Activated B cell treated with CpG ODN at 0.5 μM for 24 hours (primary cell): ENCODE data around the gene THSD4. TPM values are rescaled to one million over a fixed set of nuclear protein-coding genes. Genes with fewer than 3 reads are reported as not detected.

Source experiments
- ATAC-seq: fragments of 200-7000 bp; cut with Tn5 transposase; one replicate; pipeline ENCODE4 v1.10.0; 2021; ENCODE audit warnings: low read depth, mild to moderate bottlenecking, moderate library complexity
- CTCF ChIA-PET: fragments of 350-600 bp; sonication (Branson Sonifier 250); formaldehyde crosslinking; loops from one replicate; lab custom pipeline; 2021; ENCODE audit warnings: antibody characterized with exemption; lab: Charles Lee
- POLR2A ChIA-PET: fragments of 350-600 bp; sonication (Branson Sonifier 250); formaldehyde crosslinking; loops from one replicate; lab custom pipeline; 2021; ENCODE audit warnings: antibody characterized with exemption; lab: Charles Lee
- DNase-seq: peaks from one replicate; pipeline ENCODE4 v3.0.0; 2022
- H3K27ac Mint-ChIP-seq: one replicate; pipeline ENCODE4 v1.8.0; 2020; ENCODE audit warnings: mixed read lengths
- H3K27me3 Mint-ChIP-seq: one replicate; pipeline ENCODE4 v1.8.0; 2021; ENCODE audit warnings: mixed read lengths
- H3K36me3 Mint-ChIP-seq: one replicate; pipeline ENCODE4 v1.8.0; 2021; ENCODE audit warnings: low read depth, mixed read lengths
- H3K4me1 Mint-ChIP-seq: one replicate; pipeline ENCODE4 v1.8.0; 2021; ENCODE audit warnings: mixed read lengths
- H3K4me3 Mint-ChIP-seq: one replicate; pipeline ENCODE4 v1.8.0; 2020; ENCODE audit warnings: mild to moderate bottlenecking, mixed read lengths
- H3K9me3 Mint-ChIP-seq: one replicate; pipeline ENCODE4 v1.8.0; 2020; ENCODE audit warnings: mixed read lengths
- intact Hi-C: fragments of 100-400 bp; cut with micrococcal nuclease; formaldehyde crosslinking; loops from one replicate; pipeline ENCODE4 v1.15.1; 2024
- total RNA-seq: library from RNA; stranded (reverse); gene quantifications from 2 replicates; pipeline ENCODE4 v1.2.3, GENCODE V29; 2022
- TF ChIP-seq, protein P1 (sequence below): fragments of 200-600 bp; IDR thresholded peaks from one replicate; pipeline ENCODE4 v1.8.0; 2022; ENCODE audit warnings: antibody characterized with exemption, mild to moderate bottlenecking

Gene THSD4
- total RNA-seq, 1 donor from 2014 or later, result not detected

DNA sequence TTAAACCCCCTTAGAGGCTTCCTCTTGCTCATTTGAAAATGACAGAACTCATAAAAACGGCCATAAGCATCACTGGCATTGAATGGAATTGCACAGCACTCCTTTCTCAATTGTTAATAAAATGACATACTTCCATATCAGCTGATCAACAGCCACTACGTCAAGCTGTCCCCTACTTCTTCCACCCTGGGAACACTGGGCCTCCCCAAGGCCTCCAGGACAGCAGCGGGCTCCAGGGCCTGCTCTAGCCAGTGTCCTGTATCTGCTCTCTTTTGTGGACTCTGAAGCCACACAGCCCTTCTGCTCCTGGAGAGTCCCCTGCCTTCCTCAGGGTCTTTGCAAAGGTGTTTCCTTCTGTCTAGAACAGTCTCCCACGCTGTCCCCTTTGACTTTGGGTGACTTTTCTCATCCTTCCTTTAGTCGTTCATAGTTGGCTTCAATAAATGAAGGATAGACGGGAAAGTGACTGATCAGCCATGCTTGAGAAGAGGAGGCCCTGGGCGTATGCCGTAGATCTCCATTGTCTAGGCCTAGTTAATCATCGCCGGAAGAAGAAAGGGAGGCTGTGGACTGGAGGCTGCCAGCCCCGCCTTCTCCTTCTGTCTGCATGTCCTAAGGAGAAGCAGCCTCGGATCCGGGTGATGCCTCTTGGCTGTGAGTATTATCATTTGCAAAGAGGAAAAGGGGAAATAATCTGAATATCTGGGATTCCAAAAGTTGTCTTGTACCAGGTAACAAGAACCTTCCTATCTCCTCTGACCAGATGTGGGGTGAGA is 4.7 kb upstream of the THSD4 start:
- peaks cover 4% of the 10 kb centered on the region for H3K4me1 Mint-ChIP-seq
- intact Hi-C loops, result no loop called here
- H3K27me3 Mint-ChIP-seq, result peaks cover 17% of the 10 kb centered on the region
- no peak overlapping the region for H3K4me3 Mint-ChIP-seq
- DNase-seq, result no peak
- H3K27ac Mint-ChIP-seq, result no peak overlapping the region
- TF ChIP-seq, protein P1, sequence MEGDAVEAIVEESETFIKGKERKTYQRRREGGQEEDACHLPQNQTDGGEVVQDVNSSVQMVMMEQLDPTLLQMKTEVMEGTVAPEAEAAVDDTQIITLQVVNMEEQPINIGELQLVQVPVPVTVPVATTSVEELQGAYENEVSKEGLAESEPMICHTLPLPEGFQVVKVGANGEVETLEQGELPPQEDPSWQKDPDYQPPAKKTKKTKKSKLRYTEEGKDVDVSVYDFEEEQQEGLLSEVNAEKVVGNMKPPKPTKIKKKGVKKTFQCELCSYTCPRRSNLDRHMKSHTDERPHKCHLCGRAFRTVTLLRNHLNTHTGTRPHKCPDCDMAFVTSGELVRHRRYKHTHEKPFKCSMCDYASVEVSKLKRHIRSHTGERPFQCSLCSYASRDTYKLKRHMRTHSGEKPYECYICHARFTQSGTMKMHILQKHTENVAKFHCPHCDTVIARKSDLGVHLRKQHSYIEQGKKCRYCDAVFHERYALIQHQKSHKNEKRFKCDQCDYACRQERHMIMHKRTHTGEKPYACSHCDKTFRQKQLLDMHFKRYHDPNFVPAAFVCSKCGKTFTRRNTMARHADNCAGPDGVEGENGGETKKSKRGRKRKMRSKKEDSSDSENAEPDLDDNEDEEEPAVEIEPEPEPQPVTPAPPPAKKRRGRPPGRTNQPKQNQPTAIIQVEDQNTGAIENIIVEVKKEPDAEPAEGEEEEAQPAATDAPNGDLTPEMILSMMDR, result no peak
- ChIA-PET CTCF (no interaction called here), POLR2A (no interaction called here)
- no peak for ATAC-seq
- H3K9me3 Mint-ChIP-seq, result no peaks in the 10 kb centered on the region
- H3K36me3 Mint-ChIP-seq, result no peaks in the 10 kb centered on the region

DNA sequence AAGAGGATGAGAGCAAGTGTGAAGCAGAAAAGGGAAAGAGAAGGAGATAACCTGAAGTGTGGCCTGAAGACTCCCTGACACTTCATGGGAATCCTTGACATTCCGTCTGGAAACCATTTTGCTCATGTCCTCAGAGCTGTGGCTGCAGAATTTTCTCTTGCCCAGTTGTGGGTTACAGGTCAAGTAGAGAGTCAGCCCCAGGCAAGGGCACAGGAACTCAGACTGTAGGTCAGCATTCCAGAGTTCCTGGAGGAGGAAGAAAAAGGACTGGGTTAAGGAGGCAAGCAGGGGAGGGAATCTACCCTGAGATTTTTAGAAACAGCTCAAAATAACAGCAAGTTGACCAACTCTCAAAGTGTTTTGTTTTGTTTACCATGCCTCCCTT is 4.1 kb upstream of the THSD4 start:
- intact Hi-C loops, result no loop called here
- no peaks in the 10 kb centered on the region for H3K36me3 Mint-ChIP-seq
- H3K27me3 Mint-ChIP-seq, result peaks cover 19% of the 10 kb centered on the region
- CTCF ChIA-PET, result no interaction called here
- peaks cover 6% of the 10 kb centered on the region for H3K4me1 Mint-ChIP-seq
- no peak overlapping the region for H3K4me3 Mint-ChIP-seq
- ATAC-seq (no peak), DNase-seq (no peak)
- TF ChIP-seq, protein P1, result no peak
- H3K9me3 Mint-ChIP-seq, result no peaks in the 10 kb centered on the region
- POLR2A ChIA-PET, result no interaction called here
- H3K27ac Mint-ChIP-seq, result no peak overlapping the region

DNA sequence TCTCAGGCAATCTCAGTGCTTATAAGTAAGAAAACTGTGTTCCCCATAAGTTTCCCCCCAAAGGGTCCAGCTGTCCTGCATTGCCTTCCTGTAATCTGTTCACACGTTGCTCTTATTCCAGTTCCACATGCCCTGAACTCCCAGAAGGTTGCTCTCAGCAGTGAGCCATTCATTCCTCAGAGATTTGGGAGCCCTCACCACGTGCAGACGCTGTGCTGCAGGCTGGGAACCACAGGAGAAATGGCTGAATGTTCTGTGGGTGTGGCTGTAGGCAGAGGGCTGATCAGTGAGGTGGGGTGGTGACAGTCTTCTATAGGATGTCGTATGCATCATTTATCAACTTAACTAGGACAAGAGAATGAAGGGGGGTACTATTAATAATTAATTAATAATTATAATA is 3.3 kb upstream of the THSD4 start:
- TF ChIP-seq, protein P1, result no peak
- Mint-ChIP-seq H3K27me3 (peaks cover 27% of the 10 kb centered on the region), H3K4me3 (no peak overlapping the region), H3K9me3 (no peaks in the 10 kb centered on the region), H3K27ac (no peak overlapping the region), H3K36me3 (no peaks in the 10 kb centered on the region), H3K4me1 (peaks cover 9% of the 10 kb centered on the region)
- intact Hi-C loops, result no loop called here
- ATAC-seq (no peak), DNase-seq (no peak)
- POLR2A ChIA-PET, result no interaction called here
- CTCF ChIA-PET, result no interaction called here

DNA sequence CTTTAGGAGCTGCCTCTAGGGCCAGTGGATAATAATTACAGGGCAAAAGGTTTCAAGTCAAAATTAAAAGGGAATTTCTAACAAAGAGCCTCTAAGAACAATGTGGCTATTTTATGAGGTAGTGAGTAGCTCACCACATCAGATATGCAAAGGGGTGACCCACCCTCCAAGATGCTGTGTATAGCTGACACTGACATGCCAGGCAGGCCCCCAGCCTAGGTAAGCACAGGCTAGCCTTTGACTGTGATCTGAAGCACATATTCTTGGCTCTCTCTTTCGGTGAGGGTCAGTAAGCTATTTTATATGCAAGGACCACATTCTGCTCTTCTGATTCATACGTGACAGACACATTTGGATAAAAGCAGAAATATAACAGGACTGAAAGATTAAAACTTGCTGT is 2.8 kb upstream of the THSD4 start:
- peaks cover 30% of the 10 kb centered on the region for H3K27me3 Mint-ChIP-seq
- POLR2A ChIA-PET, result no interaction called here

DNA sequence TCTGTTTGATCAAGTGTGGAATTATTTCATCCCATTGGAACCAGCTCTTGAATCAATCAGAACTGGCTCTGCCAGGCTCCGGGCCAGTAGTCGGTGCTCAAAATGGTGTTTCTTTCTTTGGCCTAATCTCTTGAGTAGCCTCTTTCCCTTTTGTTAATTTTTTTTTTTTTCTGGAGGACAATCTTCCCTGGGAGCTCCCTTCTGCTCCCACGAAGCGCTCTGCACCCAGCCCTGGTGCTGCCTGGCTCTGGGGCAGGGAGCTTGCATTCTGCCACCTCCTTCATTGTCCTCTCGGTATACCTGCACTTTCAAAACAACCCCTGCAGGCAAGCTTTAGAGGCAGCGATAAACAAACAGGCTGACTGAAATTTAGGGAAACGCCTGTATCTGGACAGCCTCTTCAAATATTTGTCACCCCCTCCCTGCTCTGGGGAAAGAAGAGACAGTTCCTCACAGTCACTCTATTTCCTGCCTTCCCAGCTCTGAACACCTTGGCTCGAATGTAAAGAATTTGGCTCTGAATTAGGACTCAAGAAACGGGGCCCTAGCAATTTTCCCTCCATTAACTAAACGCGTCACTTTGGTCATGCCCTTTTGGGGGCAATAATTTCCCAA is 1.1 kb upstream of the THSD4 start:
- Mint-ChIP-seq H3K27ac (no peak overlapping the region), H3K27me3 (peaks cover 42% of the 10 kb centered on the region), H3K4me1 (peaks cover 9% of the 10 kb centered on the region), H3K9me3 (no peaks in the 10 kb centered on the region), H3K36me3 (no peaks in the 10 kb centered on the region), H3K4me3 (no peak overlapping the region)
- POLR2A ChIA-PET, result no interaction called here
- TF ChIP-seq, protein P1, result no peak
- CTCF ChIA-PET, result no interaction called here
- ATAC-seq, result no peak
- DNase-seq, result no peak
- intact Hi-C loops, result no loop called here

More for the DNA sequence above, 2.8 kb upstream of the THSD4 start:
- peaks cover 9% of the 10 kb centered on the region for H3K4me1 Mint-ChIP-seq
- DNase-seq, result no peak
- no peak for ATAC-seq
- no peak overlapping the region for H3K27ac Mint-ChIP-seq
- no peaks in the 10 kb centered on the region for H3K9me3 Mint-ChIP-seq
- no peaks in the 10 kb centered on the region for H3K36me3 Mint-ChIP-seq
- CTCF ChIA-PET, result no interaction called here
- H3K4me3 Mint-ChIP-seq, result no peak overlapping the region
- intact Hi-C loops, result no loop called here
- TF ChIP-seq, protein P1, result no peak
